A172 (cell line): Measurements from ENCODE around the gene HCRT. TPM values are rescaled to one million over a fixed set of nuclear protein-coding genes. Genes with fewer than 3 reads are reported as not detected.
"Not testable (repeated sequence)": the region's sequence is repeated elsewhere in the genome, so short reads cannot be mapped to it uniquely, and the experiment has no call there.

Experiments
- DNase-seq: peaks from one replicate; pipeline ENCODE4 v3.0.0-alpha.2; 2015; ENCODE audit warnings: low spot score
- total RNA-seq: library from RNA; depleted of rRNA; stranded (reverse); fragments of >200 nt; shearing (Covaris generic); gene quantifications from 2 replicates; pipeline ENCODE4 v1.2.3, GENCODE V29; 2014

Gene HCRT
- total RNA-seq, 1 experiment from 2014 or later, result not detected

- DNase-seq, result no peak
Measured at GRCh38 chr17:42180411-42180921, 4.8 kb downstream of the HCRT start.

DNA sequence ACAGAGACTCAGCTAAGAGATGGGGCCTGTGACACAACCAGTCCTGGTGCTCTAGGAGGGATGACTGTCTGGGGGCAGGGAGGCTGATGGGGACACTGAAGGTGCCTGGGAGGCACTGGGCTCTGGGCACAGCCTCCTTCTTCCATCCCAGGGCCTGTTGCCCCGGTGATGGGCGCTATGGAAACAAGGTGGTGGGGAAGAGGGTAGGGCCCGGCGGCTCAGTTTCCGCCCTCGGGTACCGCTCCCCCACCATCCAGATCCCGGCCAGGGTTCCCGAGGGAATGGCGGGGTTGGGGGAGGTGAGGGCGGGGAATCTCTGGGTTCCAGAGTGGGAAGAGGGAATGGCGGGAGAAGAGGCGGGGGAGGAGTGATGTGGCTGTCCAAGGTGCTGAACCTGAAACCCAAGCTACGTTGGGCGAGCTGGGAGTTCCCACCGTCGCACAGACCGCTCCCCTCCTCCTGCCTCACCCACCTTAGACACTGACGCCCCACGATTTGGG, 5.3 kb downstream of the HCRT start:
- no peak for DNase-seq

DNA sequence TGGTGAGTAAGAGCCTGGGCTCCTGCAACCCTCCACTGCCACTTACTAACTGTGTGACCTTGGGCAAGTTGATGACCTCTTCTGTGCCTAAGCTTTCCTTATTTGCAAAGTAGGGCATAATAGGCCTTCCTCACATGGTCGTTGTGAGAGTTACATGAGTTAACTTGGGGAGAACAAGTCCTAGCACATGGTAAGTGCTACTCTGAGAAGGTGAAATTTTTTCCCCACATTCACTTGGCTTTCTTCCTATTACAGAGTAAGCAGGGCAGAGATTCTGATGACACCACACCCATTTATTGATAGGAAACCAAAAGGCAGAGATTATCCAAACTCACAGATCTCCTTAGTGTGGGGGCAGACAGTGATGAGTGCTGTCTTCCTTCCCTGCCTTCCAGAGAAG, 5.9 kb downstream of the HCRT start:
- DNase-seq, result no peak

GRCh38 chr17:42178817-42179216, 6.4 kb downstream of the HCRT start:
- DNase-seq, result peak; percentile 39

DNA sequence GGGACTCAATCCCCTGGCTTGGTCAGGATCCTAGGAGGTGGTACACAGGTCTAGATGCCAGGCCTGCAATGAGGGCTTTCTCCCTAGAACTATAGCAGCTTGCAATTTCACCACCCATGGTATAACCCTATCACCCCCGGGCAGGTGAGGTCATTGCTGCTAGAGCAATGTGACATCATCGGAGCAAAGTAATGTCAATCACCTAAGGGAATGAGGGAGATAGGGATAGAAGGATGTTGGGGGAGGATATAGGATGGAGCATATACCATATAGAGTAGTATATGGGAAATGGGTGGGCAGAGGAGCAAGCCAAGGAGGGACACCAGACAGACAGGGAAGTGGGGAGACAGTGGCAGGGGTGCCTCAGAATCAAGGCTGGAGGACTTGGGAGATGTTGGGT, 7.6 kb downstream of the HCRT start:
- DNase-seq, result no peak

DNA sequence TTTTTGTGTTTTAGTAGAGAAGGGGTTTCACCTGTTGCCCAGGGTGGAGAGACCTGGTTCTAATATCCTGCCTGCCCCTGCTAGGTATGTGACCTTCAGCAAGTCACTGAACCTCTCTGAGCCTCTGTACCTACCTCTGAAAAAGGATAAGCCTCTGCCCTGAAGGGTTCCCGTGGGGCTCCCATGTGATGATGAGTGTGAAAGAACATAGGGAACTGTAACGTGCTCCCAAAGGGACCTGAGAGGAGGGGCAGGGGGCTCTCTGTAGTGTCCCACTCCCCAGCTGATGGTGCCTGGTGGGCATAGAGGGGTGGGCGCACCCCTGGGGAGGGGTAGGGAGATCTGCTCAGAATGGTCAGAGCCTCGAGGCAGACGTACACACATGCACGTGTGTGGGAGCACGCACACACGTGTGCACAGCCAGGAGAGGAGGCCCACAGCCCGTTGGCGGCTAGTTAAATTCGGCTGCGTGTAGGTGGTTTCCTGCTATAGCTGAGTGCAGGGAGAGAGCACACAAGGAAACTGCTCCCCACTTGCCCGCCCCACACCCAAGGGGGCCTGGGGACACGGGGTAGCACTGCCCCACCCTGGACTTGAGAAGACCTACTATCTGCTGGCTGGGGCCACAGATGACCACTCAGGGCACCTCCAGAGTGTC, 11.0 kb downstream of the HCRT start:
- no peak for DNase-seq

- DNase-seq, result no peak
Measured at GRCh38 chr17:42171831-42172230, 13.4 kb downstream of the HCRT start.

DNA sequence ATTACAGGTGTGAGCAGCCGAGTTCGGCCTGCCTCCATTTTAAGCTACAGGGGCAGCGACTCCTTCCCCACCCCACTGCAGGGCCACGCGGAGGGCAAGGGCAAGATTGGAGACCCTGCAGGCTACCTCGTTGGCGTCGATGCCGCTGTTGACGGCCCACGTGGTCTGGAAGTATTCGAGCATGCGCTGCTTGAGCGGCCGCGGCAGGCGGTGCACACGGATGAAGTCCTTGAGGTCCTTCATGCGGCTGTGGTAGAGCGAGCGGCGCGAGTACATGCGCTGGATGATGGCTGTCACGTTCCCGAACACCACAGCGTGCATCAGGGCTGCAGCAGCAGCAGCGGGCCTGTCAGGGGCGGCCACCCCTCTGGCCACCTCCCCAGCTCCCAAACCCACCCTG, 15.9 kb downstream of the HCRT start:
- DNase-seq, result no peak

- DNase-seq, result no peak
Measured at GRCh38 chr17:42167807-42168206, 17.4 kb downstream of the HCRT start.

GRCh38 chr17:42166196-42166763, 19.0 kb downstream of the HCRT start:
- no peak for DNase-seq

- no peak for DNase-seq
Measured at GRCh38 chr17:42165751-42166150, 19.5 kb downstream of the HCRT start.

DNA sequence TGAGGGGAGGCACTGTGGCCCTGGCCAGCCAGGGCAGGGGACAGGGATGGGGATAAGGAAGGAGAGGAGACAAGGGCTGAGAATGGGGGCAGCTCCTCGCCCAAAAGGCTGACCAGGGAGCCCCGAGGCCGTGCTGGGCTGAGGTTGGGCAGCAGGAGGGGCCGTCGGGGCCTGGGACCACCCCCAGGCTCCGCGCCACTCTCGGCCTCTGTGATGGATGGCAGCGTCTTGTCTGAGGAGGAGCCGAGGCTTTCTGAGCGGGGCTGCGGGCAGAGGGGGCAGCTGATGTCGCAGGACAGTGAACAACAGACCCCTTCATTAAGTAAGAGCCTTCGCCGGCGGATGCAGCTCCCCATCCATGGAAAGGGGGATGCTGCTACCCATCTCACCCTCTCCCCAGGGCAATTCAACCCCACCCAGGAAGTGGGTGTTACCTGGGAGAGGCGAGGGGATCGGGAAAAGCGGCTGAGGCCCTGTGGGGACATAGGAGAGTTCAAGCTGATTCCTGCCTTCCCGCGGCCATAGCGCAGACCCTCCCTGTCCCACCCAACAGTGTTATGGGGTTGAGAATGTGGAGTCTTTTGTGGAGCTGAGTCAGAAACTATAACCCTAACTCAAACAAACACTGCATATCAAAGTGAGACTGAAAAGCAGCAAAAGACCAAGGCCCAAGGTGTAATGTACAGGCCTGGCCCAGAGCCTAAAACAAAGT, 21.4 kb downstream of the HCRT start:
- no peak for DNase-seq

DNA sequence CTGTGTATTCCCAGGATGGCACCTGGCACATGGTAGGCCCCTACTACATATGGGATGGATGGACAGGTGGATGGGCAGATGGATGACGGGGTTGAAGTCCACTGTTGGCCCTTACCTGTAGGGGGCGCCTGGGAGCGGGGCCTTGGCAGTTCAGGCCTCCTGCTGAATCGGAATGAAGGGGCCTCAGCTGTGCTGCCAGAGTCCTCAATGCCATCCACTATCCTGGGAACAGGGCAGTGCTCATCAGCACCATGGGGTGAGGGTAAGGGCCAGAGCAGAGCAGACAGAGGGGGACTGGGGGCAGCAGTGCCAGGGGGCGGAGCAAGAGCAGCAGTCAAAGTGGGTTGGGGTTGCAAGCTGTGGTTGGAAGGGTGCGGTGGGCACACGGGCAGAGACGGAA, 22.1 kb downstream of the HCRT start:
- no peak for DNase-seq

DNA sequence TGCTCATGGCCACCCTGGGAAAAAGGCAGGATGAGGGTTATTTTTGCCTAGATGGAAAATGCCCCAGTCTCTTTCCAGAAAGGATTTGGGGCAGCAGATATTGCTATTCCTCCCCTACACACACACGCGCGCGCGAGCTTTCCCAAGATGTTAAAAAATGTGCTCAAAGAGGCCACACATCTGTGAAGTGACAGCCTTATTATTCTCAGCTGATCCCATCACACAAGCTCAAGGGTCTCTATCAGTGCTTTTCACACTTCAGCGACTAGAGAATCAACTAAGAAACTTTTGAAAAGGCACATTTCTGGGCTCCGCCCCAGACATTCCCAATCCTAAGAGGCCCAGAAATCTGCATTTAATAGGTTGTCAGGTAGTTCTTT, 24.7 kb downstream of the HCRT start:
- DNase-seq, result no peak

DNA sequence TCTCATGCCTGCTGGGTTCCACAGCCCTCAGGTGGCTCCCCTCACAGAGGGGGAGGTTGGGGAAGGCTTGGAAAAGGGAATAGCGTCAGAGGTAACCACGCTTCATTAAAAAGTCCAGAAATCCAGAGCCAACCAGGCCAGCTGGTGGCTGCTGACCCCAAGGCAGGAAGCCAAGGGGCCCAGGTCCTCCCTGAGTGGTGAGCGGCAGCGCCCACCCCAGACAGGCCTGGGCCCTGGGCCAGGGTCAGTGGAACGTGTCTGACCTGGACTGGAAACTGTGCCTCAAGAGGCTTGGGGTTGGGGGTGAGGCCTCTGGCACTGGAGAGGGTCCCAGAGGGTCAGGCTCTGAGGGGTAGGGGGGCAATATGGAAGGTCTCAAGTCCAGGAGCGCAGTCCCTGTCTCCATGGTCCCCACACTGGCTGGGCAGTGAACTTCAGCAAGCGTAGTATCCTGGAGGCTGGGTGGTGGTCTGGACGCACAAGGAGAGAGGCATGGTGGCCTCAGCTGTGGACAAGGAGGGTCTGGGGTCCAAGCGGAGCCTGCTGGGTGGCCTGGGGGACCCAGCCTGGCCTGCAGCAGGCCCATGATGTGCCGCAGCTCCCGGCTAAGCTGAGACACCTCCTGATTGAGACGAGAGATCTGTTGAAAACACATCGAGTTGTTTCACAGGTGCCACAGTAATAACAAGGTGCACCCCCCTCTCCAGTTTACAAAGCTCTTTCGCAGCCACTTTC, 25.3 kb downstream of the HCRT start:
- DNase-seq, result no peak

DNA sequence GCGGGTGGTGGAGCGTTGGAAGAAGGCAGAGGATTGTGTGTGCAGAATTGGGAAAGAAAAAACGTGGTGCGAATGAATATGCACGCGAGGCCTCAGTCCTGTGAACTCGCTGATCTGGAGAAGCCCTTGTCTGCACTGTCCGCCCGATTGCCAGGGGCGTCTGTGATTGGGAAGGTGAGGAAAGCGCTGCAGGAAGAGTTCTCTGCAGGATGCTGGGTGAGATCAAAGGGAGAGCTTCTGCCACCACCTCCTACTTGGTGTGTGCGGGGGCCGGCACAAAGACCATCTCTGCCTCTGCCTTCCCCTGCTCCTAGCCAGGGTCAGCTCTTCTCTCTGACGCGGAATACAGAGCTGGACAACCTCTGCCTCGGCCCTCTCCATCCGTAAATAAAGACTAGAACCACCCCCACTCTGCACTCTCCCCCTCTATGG, 29.6 kb downstream of the HCRT start:
- DNase-seq, result no peak

GRCh38 chr17:42153919-42154742, 31.1 kb downstream of the HCRT start:
- no peak for DNase-seq

DNA sequence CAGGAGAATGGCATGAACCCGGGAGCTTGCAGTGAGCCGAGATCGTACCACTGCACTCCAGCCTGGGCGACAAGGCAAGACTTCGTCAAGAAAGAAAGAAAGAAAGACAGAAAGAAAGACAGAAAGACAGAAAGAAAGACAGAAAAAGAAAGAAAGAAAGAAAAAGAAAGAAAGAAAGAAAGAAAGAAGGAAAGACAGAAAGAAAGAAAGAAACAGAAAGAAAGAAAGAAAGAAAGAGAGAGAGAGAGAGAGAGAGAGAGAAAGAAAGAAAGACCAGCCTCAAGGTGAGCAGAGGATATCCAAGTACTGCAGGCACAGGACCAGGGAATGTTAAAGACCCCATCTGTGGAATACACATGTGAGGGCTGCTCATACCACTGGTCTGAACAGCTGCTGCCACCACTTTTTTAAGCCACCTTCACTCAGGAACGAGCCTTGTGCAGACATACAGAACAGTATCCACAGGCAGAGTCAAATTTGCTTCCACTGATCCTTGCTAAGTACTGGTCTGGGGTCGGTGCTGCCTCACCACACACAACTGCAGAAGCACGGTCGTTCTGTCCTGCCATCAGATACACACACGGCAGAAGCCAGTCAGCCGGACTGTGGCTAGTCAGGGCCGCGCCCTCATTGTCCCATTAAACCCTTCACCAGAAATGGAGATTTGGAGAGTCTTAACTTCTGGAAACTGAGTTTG, 38.2 kb downstream of the HCRT start:
- DNase-seq, result no peak

DNA sequence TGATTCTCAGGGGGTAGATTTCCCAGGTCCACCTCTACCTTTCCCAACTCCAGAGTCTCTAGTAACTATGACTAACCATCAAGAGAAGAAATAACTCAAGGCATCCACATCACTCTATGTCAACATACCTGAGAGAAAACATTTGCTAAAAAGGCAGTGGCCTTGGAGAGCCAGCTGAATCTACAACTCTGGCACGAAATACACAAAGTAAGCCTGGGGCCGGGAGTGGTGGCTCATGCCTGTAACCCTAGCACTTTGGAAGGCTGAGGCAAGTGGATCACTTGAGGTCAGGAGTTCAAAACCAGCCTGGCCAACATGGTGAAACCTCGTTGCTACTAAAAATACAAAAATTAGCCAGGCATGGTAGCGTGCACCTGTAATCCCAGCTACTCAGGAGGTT, 42.1 kb downstream of the HCRT start:
- DNase-seq, result not testable (repeated sequence)

- DNase-seq, result peak; percentile 26
Measured at GRCh38 chr17:42142371-42142896, 42.8 kb downstream of the HCRT start.
